ENCODE data around the gene MFAP5.

The MFAP5 gene

DNA sequence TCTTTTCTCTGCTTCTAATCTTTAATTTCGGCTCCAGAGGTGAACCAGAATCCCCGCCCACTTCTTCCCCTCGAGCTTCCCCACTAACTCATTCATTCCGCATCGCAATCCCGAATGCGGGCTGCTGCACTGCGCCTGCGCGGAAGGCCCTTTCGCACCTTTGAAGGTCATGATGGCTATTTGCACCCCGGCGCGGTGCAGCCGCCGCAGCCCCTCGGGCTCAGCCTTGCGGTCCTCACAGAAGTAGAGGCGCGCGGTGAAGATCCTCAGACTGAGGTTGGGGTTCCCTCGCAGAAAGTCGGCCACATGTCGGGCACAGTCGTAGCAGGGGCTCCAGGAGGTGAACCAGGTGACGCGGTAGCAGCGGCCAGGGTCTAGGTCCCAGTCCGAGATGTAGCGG, 57.6 kb downstream of the MFAP5 start:
- Mint-ChIP-seq H3K36me3 (ENCODE audit: low read depth) (no peaks in the 10 kb centered on the region), H3K27ac (no peak overlapping the region), H3K4me3 (no peak overlapping the region), H3K9me3 (no peaks in the 10 kb centered on the region), H3K27me3 (ENCODE audit: low read depth) (peaks cover 9% of the 10 kb centered on the region), H3K4me1 (peaks cover 10% of the 10 kb centered on the region)
- TF ChIP-seq, protein P1, sequence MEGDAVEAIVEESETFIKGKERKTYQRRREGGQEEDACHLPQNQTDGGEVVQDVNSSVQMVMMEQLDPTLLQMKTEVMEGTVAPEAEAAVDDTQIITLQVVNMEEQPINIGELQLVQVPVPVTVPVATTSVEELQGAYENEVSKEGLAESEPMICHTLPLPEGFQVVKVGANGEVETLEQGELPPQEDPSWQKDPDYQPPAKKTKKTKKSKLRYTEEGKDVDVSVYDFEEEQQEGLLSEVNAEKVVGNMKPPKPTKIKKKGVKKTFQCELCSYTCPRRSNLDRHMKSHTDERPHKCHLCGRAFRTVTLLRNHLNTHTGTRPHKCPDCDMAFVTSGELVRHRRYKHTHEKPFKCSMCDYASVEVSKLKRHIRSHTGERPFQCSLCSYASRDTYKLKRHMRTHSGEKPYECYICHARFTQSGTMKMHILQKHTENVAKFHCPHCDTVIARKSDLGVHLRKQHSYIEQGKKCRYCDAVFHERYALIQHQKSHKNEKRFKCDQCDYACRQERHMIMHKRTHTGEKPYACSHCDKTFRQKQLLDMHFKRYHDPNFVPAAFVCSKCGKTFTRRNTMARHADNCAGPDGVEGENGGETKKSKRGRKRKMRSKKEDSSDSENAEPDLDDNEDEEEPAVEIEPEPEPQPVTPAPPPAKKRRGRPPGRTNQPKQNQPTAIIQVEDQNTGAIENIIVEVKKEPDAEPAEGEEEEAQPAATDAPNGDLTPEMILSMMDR (IDR thresholded peaks at IDR 0.05; ENCODE audit: unreplicated experiment in 3 of 3) = no peak

DNA sequence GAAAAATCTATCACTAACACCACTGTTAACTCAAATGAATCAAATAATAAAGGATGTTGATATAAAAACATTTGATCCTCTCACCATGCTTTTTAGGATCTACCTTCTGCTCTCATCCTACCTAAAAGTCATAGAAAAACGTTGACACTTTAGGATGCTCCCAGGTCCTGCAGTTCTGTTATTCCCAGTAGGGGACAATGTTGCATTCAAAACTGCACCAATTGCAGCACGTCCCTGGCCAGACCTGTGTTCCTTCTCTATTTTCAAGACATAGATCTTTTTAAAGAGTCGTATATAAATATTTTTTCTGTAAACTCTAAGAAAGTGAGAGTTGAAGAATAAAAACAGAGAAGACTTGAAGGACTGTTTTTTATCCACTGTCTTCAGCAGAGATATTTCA, 58.8 kb downstream of the MFAP5 start:
- Mint-ChIP-seq H3K36me3 (ENCODE audit: low read depth) (no peaks in the 10 kb centered on the region), H3K27me3 (ENCODE audit: low read depth) (peaks cover 9% of the 10 kb centered on the region), H3K4me3 (no peak overlapping the region), H3K4me1 (peaks cover 2% of the 10 kb centered on the region), H3K27ac (no peak overlapping the region), H3K9me3 (no peaks in the 10 kb centered on the region)
- TF ChIP-seq, protein P1 (IDR thresholded peaks at IDR 0.05; ENCODE audit: unreplicated experiment in 3 of 3) = peak in 2 of 3 experiments; percentile 8 to 17

DNA sequence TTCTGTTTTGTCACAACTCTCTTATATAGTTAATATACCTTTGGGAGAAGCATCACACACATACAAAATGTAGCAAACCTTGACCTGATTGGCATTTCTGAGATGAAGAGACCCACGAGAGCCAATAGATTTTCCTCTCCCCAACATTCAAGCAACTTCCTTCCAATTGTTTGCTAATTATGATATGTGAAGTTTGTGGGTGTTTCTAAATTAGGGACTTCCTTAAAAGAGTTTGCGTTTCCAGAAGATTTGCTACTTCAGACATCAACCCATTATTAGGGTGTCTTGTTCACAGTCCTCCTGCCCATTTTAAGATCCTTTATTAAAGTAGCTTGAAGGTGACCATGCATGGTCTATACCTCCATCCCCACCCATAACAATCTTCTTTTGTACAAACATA, 59.3 kb downstream of the MFAP5 start:
- no peaks in the 10 kb centered on the region for H3K4me1 Mint-ChIP-seq

DNA sequence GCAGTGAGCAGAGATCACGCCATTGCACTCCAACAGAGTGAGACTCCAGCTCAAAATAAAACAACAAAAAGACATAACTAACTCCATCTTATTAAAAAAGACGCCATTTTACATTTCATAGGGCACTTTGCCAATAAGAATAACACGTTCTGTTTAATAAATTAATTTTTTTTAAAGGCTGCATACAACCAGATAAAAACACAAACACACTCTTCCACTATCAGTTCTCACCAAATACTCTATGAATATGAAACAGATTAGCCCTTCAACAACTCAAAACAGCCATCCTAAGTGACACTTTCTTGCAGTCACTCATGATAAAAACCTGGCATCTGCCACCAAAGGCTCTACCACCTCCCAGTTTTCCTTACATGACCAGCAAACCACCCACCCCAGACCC, 66.1 kb downstream of the MFAP5 start:
- H3K4me1 Mint-ChIP-seq = no peaks in the 10 kb centered on the region
- TF ChIP-seq, protein P1 (IDR thresholded peaks at IDR 0.05; ENCODE audit: unreplicated experiment in 3 of 3) = no peak
- no peaks in the 10 kb centered on the region for H3K27me3 Mint-ChIP-seq (ENCODE audit: low read depth)
- no peak overlapping the region for H3K4me3 Mint-ChIP-seq
- no peak overlapping the region for H3K27ac Mint-ChIP-seq
- no peaks in the 10 kb centered on the region for H3K36me3 Mint-ChIP-seq (ENCODE audit: low read depth)
- no peaks in the 10 kb centered on the region for H3K9me3 Mint-ChIP-seq

More for the DNA sequence above, 59.3 kb downstream of the MFAP5 start:
- H3K27me3 Mint-ChIP-seq (ENCODE audit: low read depth) = peaks cover 9% of the 10 kb centered on the region
- H3K9me3 Mint-ChIP-seq = no peaks in the 10 kb centered on the region
- TF ChIP-seq, protein P1 (IDR thresholded peaks at IDR 0.05; ENCODE audit: unreplicated experiment in 3 of 3) = no peak
- no peak overlapping the region for H3K27ac Mint-ChIP-seq
- no peak overlapping the region for H3K4me3 Mint-ChIP-seq
- H3K36me3 Mint-ChIP-seq (ENCODE audit: low read depth) = no peaks in the 10 kb centered on the region

All from nephron (organoid).